Superior temporal gyrus (tissue), 1 donor: ENCODE data around the gene EME2.

Experiments used
- DNase-seq: peaks from one replicate; pipeline ENCODE4 v3.0.0-alpha.2; 2016; ENCODE audit errors: extremely low spot score

Gene EME2

GRCh38 chr16:1745181-1745899, 27.3 kb upstream of the EME2 start:
- no peak for DNase-seq

GRCh38 chr16:1745900-1746692, 26.5 kb upstream of the EME2 start:
- DNase-seq = no peak

- no peak for DNase-seq
Observed at GRCh38 chr16:1746693-1747195, 25.9 kb upstream of the EME2 start.

GRCh38 chr16:1747934-1748333, 24.7 kb upstream of the EME2 start:
- DNase-seq = no peak

GRCh38 chr16:1749152-1750117, 23.2 kb upstream of the EME2 start:
- no peak for DNase-seq

GRCh38 chr16:1751946-1752345, 20.7 kb upstream of the EME2 start:
- no peak for DNase-seq

GRCh38 chr16:1752853-1753252, 19.8 kb upstream of the EME2 start:
- no peak for DNase-seq

- DNase-seq = no peak
Observed at GRCh38 chr16:1754204-1754603, 18.4 kb upstream of the EME2 start.

GRCh38 chr16:1757714-1758461, 14.7 kb upstream of the EME2 start:
- DNase-seq = no peak

GRCh38 chr16:1758923-1759322, 13.7 kb upstream of the EME2 start:
- DNase-seq = no peak

- no peak for DNase-seq
Observed at GRCh38 chr16:1759511-1759910, 13.1 kb upstream of the EME2 start.

- DNase-seq = no peak
Observed at GRCh38 chr16:1760911-1761310, 11.7 kb upstream of the EME2 start.

- no peak for DNase-seq
Observed at GRCh38 chr16:1761751-1762150, 10.9 kb upstream of the EME2 start.

- no peak for DNase-seq
Observed at GRCh38 chr16:1762196-1762878, 10.3 kb upstream of the EME2 start.

GRCh38 chr16:1762879-1763520, 9.6 kb upstream of the EME2 start:
- no peak for DNase-seq

- DNase-seq = no peak
Observed at GRCh38 chr16:1763521-1764511, 8.8 kb upstream of the EME2 start.

- no peak for DNase-seq
Observed at GRCh38 chr16:1764971-1765370, 7.6 kb upstream of the EME2 start.

GRCh38 chr16:1765826-1766225, 6.8 kb upstream of the EME2 start:
- DNase-seq = no peak

- no peak for DNase-seq
Observed at GRCh38 chr16:1766231-1766630, 6.4 kb upstream of the EME2 start.
